BE2C (cell line): ENCODE results near the gene PDGFA.

Experiments used
- DNase-seq: peaks from one replicate; pipeline ENCODE4 v3.0.0-alpha.2; 2020
- H3K27me3 ChIP-seq: fragments of 250-450 bp; sonication (Bioruptor Pico); 2 replicates; pipeline ENCODE4 v1.5.1; 2020; ENCODE audit warnings: mild to moderate bottlenecking
- H3K36me3 ChIP-seq: fragments of 250-450 bp; sonication (Bioruptor Pico); 2 replicates; pipeline ENCODE4 v1.5.1; 2020; ENCODE audit warnings: mild to moderate bottlenecking
- H3K4me1 ChIP-seq: fragments of 250-450 bp; sonication (Bioruptor Pico); 2 replicates; pipeline ENCODE4 v1.5.1; 2020
- H3K4me3 ChIP-seq: 2 replicates; pipeline ENCODE4 v1.5.1; 2011; ENCODE audit warnings: low read depth, low read length
- H3K9me3 ChIP-seq: fragments of 250-450 bp; sonication (Bioruptor Pico); 2 replicates; pipeline ENCODE4 v1.5.1; 2020
- TF ChIP-seq, protein P1 (sequence below): IDR thresholded peaks from 2 replicates; pipeline ENCODE4 v1.5.1; 2012; ENCODE audit warnings: mild to moderate bottlenecking, low read depth, low read length

The PDGFA gene

DNA sequence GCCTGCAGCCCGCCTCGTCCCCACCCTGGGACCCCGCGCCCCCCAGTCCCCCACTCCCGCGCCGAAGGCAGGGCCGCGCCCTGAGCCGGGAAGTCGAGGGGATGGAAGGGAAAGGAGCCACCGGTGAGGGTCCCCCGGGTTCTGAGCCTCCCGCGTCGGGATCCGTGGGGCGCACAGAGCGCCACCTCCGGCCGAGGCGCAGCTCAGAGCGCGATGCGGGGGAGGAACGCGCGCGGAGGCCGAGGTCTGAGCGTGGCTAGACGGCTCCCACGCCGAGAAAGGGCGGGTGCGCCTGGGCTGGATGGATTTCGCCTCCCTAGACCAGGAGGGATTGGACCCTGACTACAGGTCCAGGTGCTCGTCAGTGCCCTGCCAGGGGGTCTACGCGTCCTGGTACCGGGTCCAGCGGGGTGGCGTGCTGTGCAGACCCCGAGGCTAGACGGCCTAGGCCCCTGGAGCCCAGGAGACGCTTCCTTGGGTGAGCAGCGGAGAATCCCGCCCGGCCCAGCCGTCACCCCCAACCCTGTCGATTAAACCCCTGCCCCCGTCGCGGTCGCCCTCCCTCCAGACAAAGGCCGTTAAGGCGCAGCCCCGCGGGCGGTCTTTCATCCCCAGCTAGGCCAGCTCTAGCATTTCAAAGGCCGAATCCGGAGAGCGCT, 986 bp upstream of the PDGFA start:
- Histone ChIP-seq H3K4me3 (no peak overlapping the region), H3K4me1 (no peaks in the 10 kb centered on the region), H3K9me3 (no peaks in the 10 kb centered on the region), H3K27me3 (peaks cover 86% of the 10 kb centered on the region), H3K36me3 (no peaks in the 10 kb centered on the region)
- no peak for DNase-seq
- TF ChIP-seq, protein P1, sequence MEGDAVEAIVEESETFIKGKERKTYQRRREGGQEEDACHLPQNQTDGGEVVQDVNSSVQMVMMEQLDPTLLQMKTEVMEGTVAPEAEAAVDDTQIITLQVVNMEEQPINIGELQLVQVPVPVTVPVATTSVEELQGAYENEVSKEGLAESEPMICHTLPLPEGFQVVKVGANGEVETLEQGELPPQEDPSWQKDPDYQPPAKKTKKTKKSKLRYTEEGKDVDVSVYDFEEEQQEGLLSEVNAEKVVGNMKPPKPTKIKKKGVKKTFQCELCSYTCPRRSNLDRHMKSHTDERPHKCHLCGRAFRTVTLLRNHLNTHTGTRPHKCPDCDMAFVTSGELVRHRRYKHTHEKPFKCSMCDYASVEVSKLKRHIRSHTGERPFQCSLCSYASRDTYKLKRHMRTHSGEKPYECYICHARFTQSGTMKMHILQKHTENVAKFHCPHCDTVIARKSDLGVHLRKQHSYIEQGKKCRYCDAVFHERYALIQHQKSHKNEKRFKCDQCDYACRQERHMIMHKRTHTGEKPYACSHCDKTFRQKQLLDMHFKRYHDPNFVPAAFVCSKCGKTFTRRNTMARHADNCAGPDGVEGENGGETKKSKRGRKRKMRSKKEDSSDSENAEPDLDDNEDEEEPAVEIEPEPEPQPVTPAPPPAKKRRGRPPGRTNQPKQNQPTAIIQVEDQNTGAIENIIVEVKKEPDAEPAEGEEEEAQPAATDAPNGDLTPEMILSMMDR: no peak

DNA sequence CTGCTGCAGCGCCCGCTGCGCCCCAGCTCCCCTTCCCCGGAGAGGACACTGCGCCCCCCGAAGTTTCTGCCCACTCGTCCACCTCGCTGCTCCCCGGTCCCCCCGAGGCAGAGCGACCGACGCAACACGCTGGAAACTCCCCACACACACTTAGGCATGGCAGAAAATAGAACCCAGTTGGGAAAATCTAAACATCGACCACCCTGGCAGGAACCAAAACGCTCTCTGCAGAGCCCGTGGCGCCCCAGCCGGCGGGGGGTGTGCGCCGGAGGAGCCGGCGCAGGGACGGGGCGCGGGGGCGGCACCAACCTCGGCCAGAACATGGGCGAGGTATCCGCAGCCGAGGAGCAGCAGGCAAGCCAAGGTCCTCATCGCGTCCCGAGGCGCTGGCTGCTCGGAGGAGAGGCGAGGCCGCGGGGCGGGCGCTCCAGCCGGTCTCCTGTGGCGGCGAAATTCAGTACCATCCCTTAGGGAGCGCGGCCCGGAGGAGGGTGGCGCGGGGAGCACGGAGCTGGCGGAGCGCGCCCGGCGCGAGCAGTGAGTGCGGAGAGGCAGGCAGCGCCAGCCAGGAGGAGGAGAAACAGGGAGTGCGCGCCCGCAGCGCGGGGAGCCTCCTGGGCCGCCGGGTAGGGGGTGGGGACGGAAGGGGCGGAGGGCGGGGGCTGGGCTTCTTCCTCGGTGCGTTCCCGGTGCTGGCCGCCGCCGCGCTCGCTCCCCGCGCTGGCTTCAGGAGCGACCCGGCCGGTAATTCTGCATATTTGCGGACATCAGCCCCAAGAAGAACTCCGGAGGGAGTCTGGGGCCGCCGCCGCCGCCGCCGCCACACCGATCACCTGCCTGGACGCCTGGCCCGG, 789 bp downstream of the PDGFA start:
- DNase-seq: no peak
- Histone ChIP-seq H3K36me3 (no peaks in the 10 kb centered on the region), H3K4me3 (no peak overlapping the region), H3K9me3 (no peaks in the 10 kb centered on the region), H3K27me3 (peaks cover 89% of the 10 kb centered on the region), H3K4me1 (no peaks in the 10 kb centered on the region)
- TF ChIP-seq, protein P1: no peak

DNA sequence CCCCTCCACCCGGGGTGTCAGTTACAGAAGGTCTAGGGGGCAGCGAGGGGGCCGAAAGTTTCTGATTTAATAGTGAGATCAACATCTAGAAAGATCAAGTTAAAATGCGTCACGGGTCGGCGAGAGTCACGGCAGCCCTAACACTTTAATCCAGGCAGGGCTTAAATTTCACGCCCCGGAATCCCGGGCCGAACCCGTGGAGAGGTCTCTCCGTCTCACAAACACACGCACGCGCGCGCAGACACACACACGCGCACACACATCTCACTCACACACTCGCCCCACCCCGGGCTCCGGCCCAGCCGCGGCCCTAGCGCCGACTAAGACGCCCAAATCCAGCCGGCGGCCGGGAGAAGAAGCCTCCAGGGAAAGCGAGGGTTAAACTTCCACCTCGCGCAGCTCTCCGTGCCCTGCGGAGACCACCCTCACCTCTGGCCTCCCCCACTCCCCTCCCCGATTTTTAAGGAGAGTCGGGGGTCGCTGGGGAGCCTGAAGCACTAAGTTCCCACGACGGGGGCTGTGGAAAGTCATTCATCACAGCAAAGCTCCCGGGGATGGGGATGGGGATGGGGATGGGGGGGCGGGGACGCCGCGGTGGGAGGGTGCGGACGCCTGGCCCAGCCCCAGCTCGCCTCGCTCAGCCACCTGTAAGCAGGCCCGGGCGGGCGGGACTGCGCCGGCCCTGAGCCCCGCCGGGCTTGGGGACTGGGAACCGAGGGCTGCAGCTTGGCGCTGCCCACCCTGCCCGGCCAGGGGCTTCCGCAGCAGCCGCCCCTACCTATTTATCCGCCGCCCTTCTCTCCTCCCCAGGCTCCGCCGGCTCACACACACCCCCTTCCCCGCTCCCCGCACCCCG, 1.6 kb downstream of the PDGFA start:
- TF ChIP-seq, protein P1: no peak
- peaks cover 89% of the 10 kb centered on the region for H3K27me3 ChIP-seq
- no peaks in the 10 kb centered on the region for H3K9me3 ChIP-seq
- H3K36me3 ChIP-seq: no peaks in the 10 kb centered on the region
- H3K4me3 ChIP-seq: no peak overlapping the region
- DNase-seq: no peak
- no peaks in the 10 kb centered on the region for H3K4me1 ChIP-seq

DNA sequence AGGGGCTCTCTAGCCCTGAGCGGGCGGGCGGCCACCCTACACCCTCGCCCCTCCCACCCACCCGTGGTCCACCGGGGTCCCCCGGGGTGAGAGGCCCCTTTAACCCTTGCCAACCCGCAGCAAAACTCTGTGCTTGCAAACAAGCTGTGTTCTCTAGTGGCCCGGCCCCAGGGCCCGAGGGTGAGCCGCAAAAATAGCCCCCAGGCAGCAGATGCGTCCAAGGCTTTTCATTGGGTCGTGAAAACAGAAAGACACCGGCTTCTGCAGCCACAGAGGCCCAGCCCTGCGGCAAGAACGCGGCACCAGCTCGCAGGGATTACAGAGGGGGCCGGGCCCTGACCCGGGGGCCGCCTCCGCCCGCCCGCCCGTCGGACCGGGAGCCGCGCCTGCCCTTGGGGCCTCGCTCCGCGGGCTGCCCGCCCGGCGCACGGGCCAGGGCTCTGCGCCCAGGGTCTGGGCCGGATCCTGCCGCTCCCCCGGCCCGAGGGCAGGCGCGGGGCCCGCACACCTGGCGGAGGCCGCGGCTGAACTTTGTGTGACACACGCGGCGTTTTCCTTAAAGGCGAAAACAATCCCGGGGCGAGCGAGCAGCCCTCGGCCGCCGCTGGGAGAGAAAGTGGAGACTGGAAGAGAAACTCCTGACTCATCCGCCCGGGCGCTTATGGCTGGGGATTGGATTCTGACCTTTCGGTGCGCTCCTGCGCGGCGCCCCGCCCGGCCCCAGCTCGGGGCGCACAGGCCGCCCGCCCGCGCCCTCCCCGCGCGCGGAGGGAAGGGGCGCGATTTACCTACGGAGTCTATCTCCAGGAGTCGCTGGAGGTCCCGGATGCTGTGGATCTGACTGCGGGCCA, 2.8 kb downstream of the PDGFA start:
- Histone ChIP-seq H3K36me3 (no peaks in the 10 kb centered on the region), H3K9me3 (no peaks in the 10 kb centered on the region), H3K27me3 (peaks cover 89% of the 10 kb centered on the region), H3K4me1 (no peaks in the 10 kb centered on the region), H3K4me3 (no peak overlapping the region)
- DNase-seq: no peak
- TF ChIP-seq, protein P1: no peak

DNA sequence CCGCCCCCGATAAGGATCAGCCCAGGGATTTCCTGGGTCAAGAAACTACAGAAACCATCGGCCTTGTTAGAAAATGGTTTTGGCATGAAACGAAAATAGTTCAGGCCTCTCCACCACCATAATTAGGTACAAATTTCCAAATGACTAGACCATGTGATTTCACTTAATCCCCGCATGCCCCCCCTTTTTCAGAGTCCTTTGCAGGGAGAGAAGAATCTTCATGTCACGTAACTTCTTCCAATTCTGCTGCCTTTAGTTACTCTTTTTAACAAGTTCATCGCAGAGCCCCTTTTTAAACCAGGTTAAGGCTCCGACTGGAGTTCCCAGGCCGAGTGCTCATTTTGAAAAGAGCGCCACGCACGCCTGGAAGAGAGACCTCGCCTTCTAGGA, 3.4 kb downstream of the PDGFA start:
- H3K4me1 ChIP-seq: no peaks in the 10 kb centered on the region
- DNase-seq: no peak
- TF ChIP-seq, protein P1: no peak
- no peak overlapping the region for H3K4me3 ChIP-seq
- H3K36me3 ChIP-seq: no peaks in the 10 kb centered on the region
- H3K9me3 ChIP-seq: no peaks in the 10 kb centered on the region
- peaks cover 87% of the 10 kb centered on the region for H3K27me3 ChIP-seq
